DMS79 treated with DMSO at 0.1 percent for 48 hours (cell line): Measurements from ENCODE around the gene TSPO2.

Experiments used
- DNase-seq: peaks from one replicate; lab custom pipeline; 2025; lab: John Stamatoyannopoulos, UW

The TSPO2 gene

GRCh38 chr6:41027799-41028560 lies 14.3 kb upstream of the TSPO2 start:
- peak; percentile 94 for DNase-seq

GRCh38 chr6:41028561-41029412 lies 13.5 kb upstream of the TSPO2 start:
- peak; percentile 54 for DNase-seq

GRCh38 chr6:41032830-41033229 lies 9.4 kb upstream of the TSPO2 start:
- no peak for DNase-seq

GRCh38 chr6:41033776-41034175 lies 8.5 kb upstream of the TSPO2 start:
- no peak for DNase-seq

- no peak for DNase-seq
Measured at GRCh38 chr6:41036186-41036585, 6.1 kb upstream of the TSPO2 start.

- DNase-seq: no peak
Measured at GRCh38 chr6:41036601-41037000, 5.7 kb upstream of the TSPO2 start.

GRCh38 chr6:41037107-41037900 lies 5.0 kb upstream of the TSPO2 start:
- DNase-seq: no peak

GRCh38 chr6:41038205-41038604 lies 4.1 kb upstream of the TSPO2 start:
- DNase-seq: no peak

GRCh38 chr6:41039060-41039998 lies 2.9 kb upstream of the TSPO2 start, which contains the start of gene UNC5CL:
Gene UNC5CL (minus strand): TSS chr6:41039221. CDS start chr6:41035074, 4,147 bp downstream.
- DNase-seq: peak; percentile 54

- DNase-seq: no peak
Measured at GRCh38 chr6:41040101-41040939, 1.9 kb upstream of the TSPO2 start.

- no peak for DNase-seq
Measured at GRCh38 chr6:41040940-41041536, 1.2 kb upstream of the TSPO2 start.

- DNase-seq: no peak
Measured at GRCh38 chr6:41043151-41043550, 884 bp downstream of the TSPO2 start.

GRCh38 chr6:41045664-41046063 lies 3.4 kb downstream of the TSPO2 start:
- peak; percentile 49 for DNase-seq

GRCh38 chr6:41046084-41046483 lies 3.8 kb downstream of the TSPO2 start:
- no peak for DNase-seq

- DNase-seq: no peak
Measured at GRCh38 chr6:41047306-41047705, 5.0 kb downstream of the TSPO2 start.

GRCh38 chr6:41047745-41048732 lies 5.8 kb downstream of the TSPO2 start:
- DNase-seq: no peak

- DNase-seq: no peak
Measured at GRCh38 chr6:41049521-41049920, 7.3 kb downstream of the TSPO2 start.

- no peak for DNase-seq
Measured at GRCh38 chr6:41049955-41050354, 7.7 kb downstream of the TSPO2 start.

- DNase-seq: no peak
Measured at GRCh38 chr6:41050536-41050935, 8.3 kb downstream of the TSPO2 start.
